ENCODE results near the gene KCNC2. TPM values are rescaled to one million over a fixed set of nuclear protein-coding genes. Genes with fewer than 3 reads are reported as not detected.

KCNC2 gene
- total and polyA plus RNA-seq, 2 donors from 2014 or later: not detected

DNA sequence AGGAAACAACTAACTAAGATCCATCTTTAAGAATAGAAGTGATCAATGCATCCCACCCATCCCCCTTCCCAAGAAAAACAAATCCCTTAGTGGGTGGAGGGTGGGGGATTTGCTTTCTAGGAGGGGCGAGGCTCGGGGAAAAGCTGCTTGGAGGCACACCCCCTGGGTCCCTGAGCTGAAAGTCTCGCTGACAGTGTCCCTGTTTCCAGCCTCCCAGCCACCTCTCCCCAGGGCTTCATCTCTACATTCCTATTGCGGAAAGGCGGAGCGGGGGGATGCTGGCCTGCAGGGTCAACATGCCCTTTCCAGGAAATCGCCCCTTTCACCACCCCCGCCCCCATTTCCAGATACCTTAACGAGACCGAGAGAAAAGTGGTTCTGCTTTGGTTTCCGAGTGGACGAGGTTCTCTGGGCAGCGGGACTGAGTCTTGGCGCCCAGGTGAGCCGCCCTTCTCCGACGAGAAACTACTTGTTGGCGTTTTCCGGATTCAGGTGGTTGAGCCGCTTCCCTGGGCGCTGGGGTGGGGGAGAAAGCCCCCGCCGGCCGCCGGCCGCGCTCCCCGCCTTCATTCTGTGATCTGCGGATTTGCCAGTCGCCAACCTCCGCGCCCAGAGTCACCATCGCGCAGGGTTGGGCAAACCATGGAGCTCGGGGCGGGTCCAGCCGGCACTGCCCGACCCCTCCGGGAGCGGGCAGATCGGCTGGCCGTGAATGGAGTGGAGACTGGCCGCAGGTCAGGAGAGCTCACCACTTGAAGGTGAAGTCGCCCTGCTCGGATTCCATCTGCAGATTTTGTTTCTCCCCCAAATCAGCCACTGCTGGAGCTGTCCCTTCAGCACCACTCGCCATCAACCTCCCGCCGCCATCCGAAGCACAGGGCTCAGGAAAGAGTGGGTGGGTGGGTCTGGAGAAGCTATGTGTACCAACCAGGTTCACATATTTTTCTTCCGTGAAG lies 505 bp downstream of the KCNC2 start:
- intact Hi-C loops (cut with DNase I): no loop called here

DNA sequence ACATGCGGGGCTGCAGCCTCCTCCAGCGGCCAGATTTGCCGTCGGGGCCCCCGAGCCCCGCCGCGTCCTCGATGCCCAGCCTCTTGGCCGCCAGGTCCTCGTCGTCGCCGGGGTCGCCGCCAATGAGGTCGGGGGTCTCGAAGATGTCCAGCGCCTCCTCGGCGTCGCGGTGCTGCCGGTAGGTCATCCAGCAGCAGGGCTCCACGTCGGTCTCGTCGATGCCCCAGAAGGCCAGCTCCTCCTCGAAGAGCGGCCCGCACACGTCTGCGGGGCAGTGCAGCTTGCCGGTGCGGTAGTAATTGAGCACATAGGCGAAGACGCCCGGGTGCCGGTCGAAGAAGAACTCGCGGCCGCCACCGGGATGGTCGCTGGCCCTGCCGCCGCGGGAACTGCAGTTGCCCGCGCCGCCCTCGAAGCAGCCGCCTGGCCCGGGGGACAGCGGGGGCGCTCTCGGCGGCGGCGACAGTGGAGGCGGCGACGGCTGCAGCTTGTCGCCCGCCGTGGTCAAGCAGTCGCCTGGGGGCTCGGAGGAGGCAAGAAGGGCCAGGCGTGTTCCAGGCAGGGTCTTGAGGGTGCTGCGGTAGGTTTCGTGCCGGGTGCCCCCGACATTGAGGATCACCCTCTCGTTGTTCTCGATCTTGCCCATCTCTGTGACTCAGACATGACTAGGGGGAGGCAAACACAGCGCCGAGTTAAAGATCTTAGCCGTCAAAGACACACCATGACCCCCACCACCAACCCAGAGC lies 2.1 kb downstream of the KCNC2 start:
- Histone ChIP-seq H3K9ac (ENCODE audit: low read length in 3 of 3) (no peak overlapping the region), H3K27ac (ENCODE audit: low read depth in 2 of 2, low read length in 2 of 2) (no peak overlapping the region), H3K4me1 (ENCODE audit: control insufficient read depth in 2 of 3, insufficient read depth in 2 of 3, low read depth in 1 of 3, low read length in 3 of 3) (no peaks in the 10 kb centered on the region), H3K27me3 (ENCODE audit: control insufficient read depth, insufficient read depth, low read length) (peaks cover 14% of the 10 kb centered on the region), H3K4me3 (ENCODE audit: low read length in 3 of 3) (no peak overlapping the region), H3K36me3 (ENCODE audit: control insufficient read depth in 2 of 3, insufficient read depth in 3 of 3, low read length in 3 of 3) (no peaks in the 10 kb centered on the region), H3K9me3 (ENCODE audit: control insufficient read depth in 2 of 3, insufficient read depth in 1 of 3, low read length in 3 of 3) (no peaks in the 10 kb centered on the region)
- TF ChIP-seq, protein P1, sequence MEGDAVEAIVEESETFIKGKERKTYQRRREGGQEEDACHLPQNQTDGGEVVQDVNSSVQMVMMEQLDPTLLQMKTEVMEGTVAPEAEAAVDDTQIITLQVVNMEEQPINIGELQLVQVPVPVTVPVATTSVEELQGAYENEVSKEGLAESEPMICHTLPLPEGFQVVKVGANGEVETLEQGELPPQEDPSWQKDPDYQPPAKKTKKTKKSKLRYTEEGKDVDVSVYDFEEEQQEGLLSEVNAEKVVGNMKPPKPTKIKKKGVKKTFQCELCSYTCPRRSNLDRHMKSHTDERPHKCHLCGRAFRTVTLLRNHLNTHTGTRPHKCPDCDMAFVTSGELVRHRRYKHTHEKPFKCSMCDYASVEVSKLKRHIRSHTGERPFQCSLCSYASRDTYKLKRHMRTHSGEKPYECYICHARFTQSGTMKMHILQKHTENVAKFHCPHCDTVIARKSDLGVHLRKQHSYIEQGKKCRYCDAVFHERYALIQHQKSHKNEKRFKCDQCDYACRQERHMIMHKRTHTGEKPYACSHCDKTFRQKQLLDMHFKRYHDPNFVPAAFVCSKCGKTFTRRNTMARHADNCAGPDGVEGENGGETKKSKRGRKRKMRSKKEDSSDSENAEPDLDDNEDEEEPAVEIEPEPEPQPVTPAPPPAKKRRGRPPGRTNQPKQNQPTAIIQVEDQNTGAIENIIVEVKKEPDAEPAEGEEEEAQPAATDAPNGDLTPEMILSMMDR (IDR thresholded peaks at IDR 0.05; ENCODE audit: borderline replicate concordance, extremely low read depth, insufficient read depth): no peak
- intact Hi-C loops (cut with DNase I): no loop called here
- DNase-seq (peak in 4 of 5 donors; percentile 8 to 63 (median 32)), FAIRE-seq (no peak)

More for the DNA sequence above, 505 bp downstream of the KCNC2 start:
- peaks cover 14% of the 10 kb centered on the region for H3K27me3 ChIP-seq (ENCODE audit: control insufficient read depth, insufficient read depth, low read length)
- H3K27ac ChIP-seq (ENCODE audit: low read depth in 2 of 2, low read length in 2 of 2): no peak overlapping the region
- DNase-seq (peak; percentile 64 to 88 (median 86)), FAIRE-seq (no peak)
- H3K9ac ChIP-seq (ENCODE audit: low read length in 3 of 3): no peak overlapping the region
- H3K4me1 ChIP-seq (ENCODE audit: control insufficient read depth in 2 of 3, insufficient read depth in 2 of 3, low read depth in 1 of 3, low read length in 3 of 3): no peaks in the 10 kb centered on the region
- no peak overlapping the region for H3K4me3 ChIP-seq (ENCODE audit: low read length in 3 of 3)
- TF ChIP-seq, protein P1 (IDR thresholded peaks at IDR 0.05; ENCODE audit: borderline replicate concordance, extremely low read depth, insufficient read depth): no peak
- H3K36me3 ChIP-seq (ENCODE audit: control insufficient read depth in 2 of 3, insufficient read depth in 3 of 3, low read length in 3 of 3): no peaks in the 10 kb centered on the region
- no peaks in the 10 kb centered on the region for H3K9me3 ChIP-seq (ENCODE audit: control insufficient read depth in 2 of 3, insufficient read depth in 1 of 3, low read length in 3 of 3)

DNA sequence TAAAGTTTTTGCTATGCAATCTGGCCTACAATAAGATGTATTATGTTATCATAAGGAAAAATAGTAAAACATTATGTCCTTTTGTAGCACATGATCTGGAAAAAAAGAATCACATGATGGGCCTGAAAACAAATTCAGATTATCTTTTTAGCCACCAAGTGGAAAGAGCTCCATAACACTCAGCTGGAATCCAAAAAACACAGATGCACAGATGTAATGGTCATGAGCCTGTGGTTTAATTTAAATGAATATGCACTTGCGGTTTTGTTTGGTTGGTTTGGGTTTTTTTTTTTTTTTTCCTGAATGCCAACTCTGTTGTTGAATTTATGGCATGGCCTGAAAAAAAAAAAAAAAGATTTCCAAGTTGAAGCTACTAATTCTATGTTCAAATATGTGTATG lies 4.1 kb downstream of the KCNC2 start:
- Histone ChIP-seq H3K4me1 (ENCODE audit: control insufficient read depth in 2 of 3, insufficient read depth in 2 of 3, low read depth in 1 of 3, low read length in 3 of 3) (no peaks in the 10 kb centered on the region), H3K9ac (ENCODE audit: low read length in 3 of 3) (no peak overlapping the region), H3K27ac (ENCODE audit: low read depth in 2 of 2, low read length in 2 of 2) (no peak overlapping the region), H3K36me3 (ENCODE audit: control insufficient read depth in 2 of 3, insufficient read depth in 3 of 3, low read length in 3 of 3) (no peaks in the 10 kb centered on the region), H3K27me3 (ENCODE audit: control insufficient read depth, insufficient read depth, low read length) (peaks cover 14% of the 10 kb centered on the region), H3K4me3 (ENCODE audit: low read length in 3 of 3) (no peak overlapping the region), H3K9me3 (ENCODE audit: control insufficient read depth in 2 of 3, insufficient read depth in 1 of 3, low read length in 3 of 3) (no peaks in the 10 kb centered on the region)
- intact Hi-C loops (cut with DNase I): no loop called here
- DNase-seq: no peak
- FAIRE-seq: no peak
- TF ChIP-seq, protein P1 (IDR thresholded peaks at IDR 0.05; ENCODE audit: borderline replicate concordance, extremely low read depth, insufficient read depth): no peak
